HG02763 (cell line): ENCODE measurements around the gene DBX2.
A peak's percentile ranks its signal among the peaks of the same experiment; 100 is the strongest.
"Not testable (repeated sequence)": the region's sequence is repeated elsewhere in the genome, so short reads cannot be mapped to it uniquely, and the experiment has no call there.

ENCODE experiments used
- ATAC-seq: cut with Tn5 transposase; IDR thresholded peaks from one replicate; pipeline ENCODE4 v1.9.1; 2021; ENCODE audit warnings: mild to moderate bottlenecking, moderate library complexity; ENCODE audit not compliant: unreplicated experiment

The DBX2 gene

DNA sequence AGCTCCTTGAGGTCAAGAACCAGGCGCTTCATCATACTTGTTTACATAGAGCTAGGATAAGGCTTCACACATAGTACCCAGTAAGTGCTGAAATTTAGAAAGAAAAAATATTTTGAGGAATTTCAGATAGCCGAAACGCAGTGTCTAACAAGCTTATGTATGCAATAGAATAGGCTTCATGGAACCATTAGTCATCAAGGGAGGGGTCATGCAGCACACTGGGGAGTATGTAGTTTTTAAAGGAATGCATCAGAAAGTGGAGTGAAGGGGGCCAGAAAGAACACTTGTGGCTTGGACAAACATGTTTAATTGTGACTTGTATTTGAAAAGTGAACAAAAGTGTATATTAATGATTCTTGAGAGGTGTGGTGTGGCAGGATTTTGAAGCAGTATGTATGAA is 38.1 kb downstream of the DBX2 start:
- no peak for ATAC-seq

DNA sequence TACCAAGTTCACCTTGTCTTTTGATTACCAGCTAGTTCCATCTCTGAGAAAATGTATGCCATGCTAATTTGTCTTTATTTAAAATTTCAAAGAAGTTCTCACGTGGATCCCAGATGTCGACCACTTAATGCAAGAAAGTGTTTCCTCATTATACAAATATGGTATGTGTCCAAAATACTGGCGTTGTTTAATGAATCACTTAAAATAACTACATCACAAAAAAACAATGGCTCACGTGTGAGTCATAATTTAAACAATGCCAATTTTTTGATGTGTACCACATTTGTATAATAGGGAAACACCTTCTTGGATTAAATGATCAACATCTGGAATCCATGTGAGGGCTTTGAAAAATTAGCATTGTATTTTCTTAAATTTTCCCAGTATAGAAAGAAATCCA is 40.8 kb downstream of the DBX2 start:
- no peak for ATAC-seq

DNA sequence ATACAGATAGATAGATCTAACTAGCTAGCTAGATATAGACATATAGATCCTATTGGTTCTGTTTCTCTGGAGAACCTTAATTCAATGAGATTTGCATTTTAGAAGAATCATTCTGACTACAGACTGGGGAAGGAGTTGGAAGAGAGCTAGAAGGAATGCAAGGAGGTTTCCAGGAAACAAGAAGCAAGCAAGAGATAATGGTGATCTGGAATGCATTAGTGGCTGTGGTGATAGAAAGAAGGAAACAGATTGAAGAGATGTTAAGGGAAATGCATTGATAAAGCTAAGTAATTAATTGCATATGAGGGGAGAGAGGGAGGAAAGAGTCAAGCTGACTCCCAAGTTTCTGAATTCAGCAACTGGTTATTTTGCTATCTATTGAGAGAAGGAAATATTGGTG is 42.7 kb downstream of the DBX2 start:
- no peak for ATAC-seq

DNA sequence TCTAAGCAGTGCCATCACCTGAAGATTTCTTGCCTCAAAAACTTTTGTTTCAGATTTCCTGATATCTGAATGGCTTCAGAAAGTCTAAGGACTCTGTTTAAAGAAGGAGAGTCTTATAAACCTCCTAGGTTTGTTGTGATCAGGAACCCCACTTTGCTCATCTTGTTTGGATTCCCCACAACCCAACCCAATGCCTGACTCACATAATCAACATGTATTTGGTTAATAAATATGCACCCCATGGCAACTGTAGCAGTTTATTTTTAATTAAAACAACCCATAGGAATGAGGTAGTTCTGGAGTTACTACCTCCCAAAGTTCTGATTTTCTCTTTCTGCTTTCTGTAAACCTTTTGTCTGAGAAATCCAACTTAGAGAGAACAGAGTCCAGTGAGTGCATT is 51.5 kb downstream of the DBX2 start:
- no peak for ATAC-seq

DNA sequence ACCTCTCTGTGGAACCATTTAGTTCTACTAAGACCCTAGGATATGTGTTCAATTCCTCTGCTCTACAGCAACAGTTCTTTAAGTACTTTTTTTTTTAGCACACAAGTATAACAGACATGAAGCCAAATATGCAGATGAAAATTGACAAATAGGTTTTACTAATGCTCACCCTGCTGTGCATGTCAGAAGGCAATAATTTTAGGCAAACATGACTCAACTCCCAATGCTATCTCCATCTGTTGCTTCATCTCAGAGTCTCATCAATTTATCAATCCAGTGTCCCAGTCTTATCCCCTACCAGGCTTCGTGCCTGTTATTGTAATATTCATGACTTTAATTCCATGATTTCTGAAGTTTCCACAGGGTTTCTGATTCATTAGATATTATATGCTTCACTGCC is 57.7 kb downstream of the DBX2 start:
- ATAC-seq: no peak

DNA sequence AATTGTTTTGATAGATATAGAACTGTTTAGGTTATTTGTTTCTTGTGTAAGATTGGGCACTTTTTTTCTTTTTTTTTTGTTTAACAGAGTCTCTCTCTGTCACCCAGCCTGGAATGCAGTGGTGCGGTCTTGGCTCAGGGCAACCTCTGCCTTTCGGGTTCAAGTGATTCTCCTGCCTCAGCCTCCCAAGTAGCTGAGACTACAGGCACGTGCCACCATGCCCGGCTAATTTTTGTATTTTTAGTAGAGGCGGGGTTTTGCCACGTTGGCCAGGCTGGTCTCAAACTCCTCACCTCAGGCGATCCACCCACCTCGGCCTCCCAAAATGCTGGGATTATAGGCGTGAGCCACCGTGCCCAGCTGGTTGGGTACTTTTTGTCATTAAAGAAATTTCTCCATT is 66.0 kb downstream of the DBX2 start:
- ATAC-seq: not testable (repeated sequence)

DNA sequence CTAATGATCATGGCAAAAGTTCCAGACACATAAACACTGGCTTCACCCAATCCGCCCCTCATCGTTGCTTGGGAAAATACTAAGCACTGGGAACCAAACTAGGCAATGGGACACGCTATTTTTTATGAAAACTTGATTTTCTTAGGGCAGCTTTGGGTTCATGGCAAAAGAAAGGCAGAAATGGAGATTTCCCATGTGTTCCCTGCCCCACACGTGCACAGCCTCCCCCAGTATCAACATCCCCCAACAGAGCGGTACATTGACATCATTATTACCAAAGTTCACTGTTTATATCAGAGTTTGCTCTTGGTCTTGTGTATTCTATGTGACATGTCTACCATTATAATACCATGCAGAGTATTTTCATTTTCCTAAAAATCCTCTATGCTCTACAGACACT is 71.0 kb downstream of the DBX2 start:
- no peak for ATAC-seq

DNA sequence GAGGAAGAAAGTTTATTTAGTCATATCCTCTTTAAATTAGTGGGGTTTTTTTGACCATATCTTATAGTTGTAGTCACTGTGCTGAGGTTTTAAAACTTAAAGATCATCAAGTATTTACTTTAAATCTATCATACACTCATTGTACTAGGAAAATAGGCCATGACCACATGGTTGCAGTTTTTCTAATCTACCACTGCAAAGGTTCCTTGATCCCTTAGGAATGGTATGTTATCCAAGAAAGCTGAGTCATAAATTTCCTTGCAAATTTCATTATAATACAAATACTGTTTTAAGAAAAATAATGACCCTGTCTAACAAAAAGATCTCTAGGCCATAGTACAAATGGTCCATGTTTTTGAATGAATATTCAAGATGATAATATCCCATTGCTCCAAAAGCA is 74.7 kb downstream of the DBX2 start:
- ATAC-seq: no peak

DNA sequence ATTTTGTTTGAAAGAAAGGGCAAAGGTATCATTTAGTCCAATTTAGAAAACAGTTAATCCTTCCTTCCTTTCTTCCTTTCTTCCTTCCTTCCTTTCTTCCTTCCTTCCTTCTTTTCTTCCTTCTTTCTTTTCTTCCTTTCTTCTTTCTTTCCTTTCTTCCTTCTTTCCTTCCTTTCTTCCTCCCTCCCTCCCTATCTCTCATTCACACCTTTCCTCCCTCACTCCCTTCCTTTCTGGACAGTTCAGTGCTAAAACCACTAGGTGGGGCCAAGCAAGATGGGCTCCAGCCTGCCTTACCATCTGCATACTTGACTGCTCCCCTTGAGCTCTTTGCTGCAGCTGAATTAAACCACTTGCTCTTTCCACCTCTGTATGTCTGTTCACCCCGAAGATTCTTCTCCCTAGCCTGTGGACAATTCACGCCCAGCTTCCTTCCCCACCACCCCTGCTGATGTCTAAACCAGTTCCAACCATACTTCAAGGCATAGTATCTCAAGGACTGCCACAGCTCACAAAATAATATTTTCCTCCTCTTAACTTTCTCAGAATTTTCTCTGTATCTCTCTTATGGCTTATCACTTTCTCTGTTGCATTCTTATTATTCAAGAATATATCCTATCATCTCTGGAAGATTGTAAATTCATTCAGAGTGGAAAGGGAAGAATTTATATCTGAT is 78.0 kb downstream of the DBX2 start:
- ATAC-seq: peak; percentile 61

DNA sequence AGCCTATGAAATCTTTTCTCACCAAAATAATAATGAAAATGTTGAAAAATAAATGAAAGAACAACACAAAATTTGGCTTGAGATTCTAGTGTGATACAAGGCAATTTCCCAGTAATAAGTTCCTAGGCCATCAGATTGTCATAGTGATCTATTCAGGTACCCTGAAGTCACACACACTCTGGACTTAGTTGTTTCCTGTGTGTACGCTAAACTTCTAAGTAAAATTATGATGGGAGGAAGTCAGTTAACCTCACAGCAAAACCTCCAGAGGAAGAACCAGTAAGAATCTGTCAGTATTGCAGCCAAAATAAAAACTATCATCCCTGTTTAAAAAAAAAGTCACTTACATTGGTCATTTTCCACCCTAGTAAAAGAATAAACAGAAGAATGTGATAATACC is 81.9 kb downstream of the DBX2 start:
- no peak for ATAC-seq
